ENCODE data around the gene AMPH.
A peak's percentile ranks its signal among the peaks of the same experiment; 100 is the strongest.
"Not testable (repeated sequence)": the region's sequence is repeated elsewhere in the genome, so short reads cannot be mapped to it uniquely, and the experiment has no call there.

AMPH gene

DNA sequence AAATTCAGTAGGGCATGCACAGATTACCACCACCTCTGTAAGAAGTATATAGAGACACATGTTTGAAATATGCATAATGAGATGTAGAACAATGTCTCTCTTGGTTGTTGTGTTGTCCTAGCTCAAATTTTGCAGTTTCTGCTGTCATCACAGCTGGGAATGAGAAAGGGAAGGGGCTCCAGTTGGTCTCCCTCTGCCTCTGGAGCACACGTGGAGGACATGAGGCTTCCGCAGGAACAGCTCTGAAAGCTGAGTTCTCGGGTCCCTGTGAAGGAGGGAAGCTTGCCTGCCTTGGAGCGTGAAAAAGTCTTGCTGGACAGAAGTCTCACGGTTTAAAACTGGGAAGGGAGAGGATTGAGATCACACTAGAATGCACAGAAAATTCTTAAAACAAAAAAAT lies 289.0 kb downstream of the AMPH start:
- not testable (repeated sequence) for DNase-seq

- DNase-seq, result not testable (repeated sequence)
Observed at GRCh38 chr7:38341172-38341705, 289.9 kb downstream of the AMPH start.

- no peak for DNase-seq
Observed at GRCh38 chr7:38339953-38340819, 291.0 kb downstream of the AMPH start.

GRCh38 chr7:38336148-38336515 lies 295.0 kb downstream of the AMPH start:
- not testable (repeated sequence) for DNase-seq

- DNase-seq, result peak; percentile 59
Observed at GRCh38 chr7:38335492-38336147, 295.6 kb downstream of the AMPH start.

- no peak for DNase-seq
Observed at GRCh38 chr7:38335128-38335491, 296.1 kb downstream of the AMPH start.

DNA sequence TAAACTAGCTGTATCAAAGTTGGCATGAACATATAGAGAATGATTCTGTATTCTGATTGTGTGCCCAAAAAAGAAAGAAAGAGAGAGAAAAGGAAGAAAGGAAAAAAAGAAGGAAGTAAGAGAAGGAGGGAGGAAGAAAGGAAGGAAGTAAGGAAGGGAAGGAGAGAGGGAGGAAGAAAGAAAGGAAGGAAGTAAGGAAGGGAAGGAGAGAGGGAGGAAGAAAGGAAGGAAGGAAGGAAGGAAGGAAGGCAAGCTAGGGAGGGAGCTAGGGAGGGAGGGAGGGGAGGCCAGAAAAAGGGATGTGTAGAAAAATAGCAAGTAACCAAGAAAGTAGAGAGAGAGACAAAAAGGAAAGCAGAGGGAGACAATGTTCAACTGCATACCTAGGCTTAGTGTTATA lies 297.0 kb downstream of the AMPH start:
- DNase-seq, result no peak
